ENCODE results near the gene PCDHGA10. TPM values are rescaled to one million over a fixed set of nuclear protein-coding genes. Genes with fewer than 3 reads are reported as not detected.
"Not testable (repeated sequence)": the region's sequence is repeated elsewhere in the genome, so short reads cannot be mapped to it uniquely, and the experiment has no call there.

PCDHGA10 gene
- total RNA-seq, 3 donors from 2014 or later, result 0.25 to 0.68 (median 0.40) TPM

GRCh38 chr5:141384471-141385267, 28.1 kb upstream of the PCDHGA10 start:
- Mint-ChIP-seq H3K9me3 (peaks cover 34% of the 10 kb centered on the region), H3K36me3 (ENCODE audit: insufficient read depth) (peaks cover 5% of the 10 kb centered on the region), H3K4me3 (no peak overlapping the region), H3K4me1 (ENCODE audit: low read depth) (peaks cover 2% of the 10 kb centered on the region), H3K27me3 (ENCODE audit: low read depth) (peaks cover 77% of the 10 kb centered on the region)
- no peak for ATAC-seq
- DNase-seq, result no peak

GRCh38 chr5:141387557-141388311, 25.1 kb upstream of the PCDHGA10 start, which contains the start of gene PCDHGB4:
TSS of gene PCDHGB4 (plus strand) at chr5:141387698. CDS start at chr5:141387885, 187 bp downstream.
- H3K4me3 Mint-ChIP-seq; DNase-seq; H3K4me1 Mint-ChIP-seq (ENCODE audit: low read depth); H3K36me3 Mint-ChIP-seq (ENCODE audit: insufficient read depth): not testable (repeated sequence)
- H3K9me3 Mint-ChIP-seq, result peaks cover 34% of the 10 kb centered on the region
- H3K27me3 Mint-ChIP-seq (ENCODE audit: low read depth), result peaks cover 76% of the 10 kb centered on the region
- ATAC-seq, result peak; percentile 41 to 51

GRCh38 chr5:141388661-141389060, 24.1 kb upstream of the PCDHGA10 start:
- DNase-seq, result no peak
- no peak overlapping the region for H3K4me3 Mint-ChIP-seq

GRCh38 chr5:141389153-141390042, 23.4 kb upstream of the PCDHGA10 start:
- DNase-seq, result no peak
- H3K4me3 Mint-ChIP-seq, result no peak overlapping the region
- ATAC-seq, result no peak
- H3K9me3 Mint-ChIP-seq, result peaks cover 43% of the 10 kb centered on the region
- H3K27me3 Mint-ChIP-seq (ENCODE audit: low read depth), result peaks cover 75% of the 10 kb centered on the region
- peaks cover 5% of the 10 kb centered on the region for H3K36me3 Mint-ChIP-seq (ENCODE audit: insufficient read depth)
- H3K4me1 Mint-ChIP-seq (ENCODE audit: low read depth), result no peaks in the 10 kb centered on the region

More at GRCh38 chr5:141388661-141389060, 24.1 kb upstream of the PCDHGA10 start:
- Mint-ChIP-seq H3K9me3 (peaks cover 36% of the 10 kb centered on the region), H3K36me3 (ENCODE audit: insufficient read depth) (peaks cover 5% of the 10 kb centered on the region), H3K4me1 (ENCODE audit: low read depth) (no peaks in the 10 kb centered on the region), H3K27me3 (ENCODE audit: low read depth) (peaks cover 75% of the 10 kb centered on the region)
- no peak for ATAC-seq

GRCh38 chr5:141392429-141393198, 20.2 kb upstream of the PCDHGA10 start, which contains the start of gene PCDHGA8:
TSS of gene PCDHGA8 (plus strand) at chr5:141392633. CDS start at chr5:141392814, 181 bp downstream.
- H3K36me3 Mint-ChIP-seq (ENCODE audit: insufficient read depth), result peaks cover 3% of the 10 kb centered on the region
- peaks cover 33% of the 10 kb centered on the region for H3K9me3 Mint-ChIP-seq
- H3K4me1 Mint-ChIP-seq (ENCODE audit: low read depth), result no peaks in the 10 kb centered on the region
- no peak within 1 kb of the TSS for H3K4me3 Mint-ChIP-seq
- DNase-seq, result no peak
- peaks cover 69% of the 10 kb centered on the region for H3K27me3 Mint-ChIP-seq (ENCODE audit: low read depth)
- ATAC-seq, result no peak

GRCh38 chr5:141393267-141393666, 19.5 kb upstream of the PCDHGA10 start:
- H3K4me3 Mint-ChIP-seq, result no peak overlapping the region

GRCh38 chr5:141394401-141395187, 18.2 kb upstream of the PCDHGA10 start:
- not testable (repeated sequence) for H3K4me1 Mint-ChIP-seq (ENCODE audit: low read depth); H3K36me3 Mint-ChIP-seq (ENCODE audit: insufficient read depth); ATAC-seq; DNase-seq; H3K4me3 Mint-ChIP-seq
- Mint-ChIP-seq H3K9me3 (peaks cover 33% of the 10 kb centered on the region), H3K27me3 (ENCODE audit: low read depth) (peaks cover 65% of the 10 kb centered on the region)

More at GRCh38 chr5:141393267-141393666, 19.5 kb upstream of the PCDHGA10 start:
- peaks cover 66% of the 10 kb centered on the region for H3K27me3 Mint-ChIP-seq (ENCODE audit: low read depth)
- H3K4me1 Mint-ChIP-seq (ENCODE audit: low read depth), result no peaks in the 10 kb centered on the region
- ATAC-seq (no peak), DNase-seq (no peak)
- H3K36me3 Mint-ChIP-seq (ENCODE audit: insufficient read depth), result peaks cover 3% of the 10 kb centered on the region
- H3K9me3 Mint-ChIP-seq, result peaks cover 33% of the 10 kb centered on the region

- peaks cover 29% of the 10 kb centered on the region for H3K9me3 Mint-ChIP-seq
- peaks cover 66% of the 10 kb centered on the region for H3K27me3 Mint-ChIP-seq (ENCODE audit: low read depth)
Observed at GRCh38 chr5:141397756-141398551, 14.8 kb upstream of the PCDHGA10 start, which contains the start of gene PCDHGB5. TSS of gene PCDHGB5 (plus strand) at chr5:141397947. CDS start at chr5:141398128, 181 bp downstream.

GRCh38 chr5:141398608-141399007, 14.2 kb upstream of the PCDHGA10 start:
- DNase-seq, result no peak
- no peak for ATAC-seq
- peak overlapping the region; percentile 16 for H3K4me3 Mint-ChIP-seq
- no peaks in the 10 kb centered on the region for H3K36me3 Mint-ChIP-seq (ENCODE audit: insufficient read depth)
- H3K27me3 Mint-ChIP-seq (ENCODE audit: low read depth), result peaks cover 67% of the 10 kb centered on the region
- peaks cover 26% of the 10 kb centered on the region for H3K9me3 Mint-ChIP-seq
- no peaks in the 10 kb centered on the region for H3K4me1 Mint-ChIP-seq (ENCODE audit: low read depth)

More at GRCh38 chr5:141397756-141398551, 14.8 kb upstream of the PCDHGA10 start, which contains the start of gene PCDHGB5:
- H3K4me3 Mint-ChIP-seq, result peak within 1 kb of the TSS; percentile 45
- not testable (repeated sequence) for DNase-seq; H3K36me3 Mint-ChIP-seq (ENCODE audit: insufficient read depth); H3K4me1 Mint-ChIP-seq (ENCODE audit: low read depth)
- peak; percentile 69 to 90 for ATAC-seq

- H3K4me1 Mint-ChIP-seq (ENCODE audit: low read depth), result no peaks in the 10 kb centered on the region
- H3K9me3 Mint-ChIP-seq, result peaks cover 18% of the 10 kb centered on the region
- peaks cover 69% of the 10 kb centered on the region for H3K27me3 Mint-ChIP-seq (ENCODE audit: low read depth)
- DNase-seq, result no peak
- no peak overlapping the region for H3K4me3 Mint-ChIP-seq
- H3K36me3 Mint-ChIP-seq (ENCODE audit: insufficient read depth), result no peaks in the 10 kb centered on the region
- no peak for ATAC-seq
Observed at GRCh38 chr5:141399555-141400258, 13.1 kb upstream of the PCDHGA10 start.

- Mint-ChIP-seq H3K4me1 (ENCODE audit: low read depth) (no peaks in the 10 kb centered on the region), H3K36me3 (ENCODE audit: insufficient read depth) (no peaks in the 10 kb centered on the region), H3K4me3 (peak within 1 kb of the TSS; percentile 65), H3K27me3 (ENCODE audit: low read depth) (peaks cover 74% of the 10 kb centered on the region), H3K9me3 (peaks cover 21% of the 10 kb centered on the region)
- DNase-seq (no peak), ATAC-seq (no peak)
Observed at GRCh38 chr5:141402553-141403243, 10.1 kb upstream of the PCDHGA10 start, which contains the start of gene PCDHGA9. TSS of gene PCDHGA9 (plus strand) at chr5:141402778. CDS start at chr5:141402953, 175 bp downstream.
